H7 (cell line): ENCODE results near the gene MTCH1. TPM values are rescaled to one million over a fixed set of nuclear protein-coding genes. Genes with fewer than 3 reads are reported as not detected.
"Not testable (repeated sequence)": the region's sequence is repeated elsewhere in the genome, so short reads cannot be mapped to it uniquely, and the experiment has no call there.

Experiments
- DNase-seq: peaks from one replicate; pipeline ENCODE4 v3.0.0; 2012
- H3K27me3 ChIP-seq: 2 replicates; pipeline ENCODE4 v1.6.0; 2011; ENCODE audit warnings: mild to moderate bottlenecking, low read length; ENCODE audit not compliant: control insufficient read depth, insufficient read depth
- H3K36me3 ChIP-seq: replicated peaks from 2 replicates; pipeline ENCODE4 v1.5.1; 2011; ENCODE audit warnings: low read length; ENCODE audit not compliant: control insufficient read depth, insufficient read depth
- H3K4me3 ChIP-seq: 2 replicates; pipeline ENCODE4 v1.5.1; 2011; ENCODE audit warnings: low read depth, mild to moderate bottlenecking, control low read depth, low read length, moderate library complexity; ENCODE audit not compliant: insufficient read depth
- total RNA-seq: library from RNA; depleted of rRNA; stranded (reverse); fragments of >200 nt; shearing (Covaris generic); gene quantifications from 2 replicates; pipeline ENCODE4 v1.2.3, GENCODE V29; 2014

MTCH1 gene
- total RNA-seq, 1 experiment from 2014 or later: 299 TPM

DNA sequence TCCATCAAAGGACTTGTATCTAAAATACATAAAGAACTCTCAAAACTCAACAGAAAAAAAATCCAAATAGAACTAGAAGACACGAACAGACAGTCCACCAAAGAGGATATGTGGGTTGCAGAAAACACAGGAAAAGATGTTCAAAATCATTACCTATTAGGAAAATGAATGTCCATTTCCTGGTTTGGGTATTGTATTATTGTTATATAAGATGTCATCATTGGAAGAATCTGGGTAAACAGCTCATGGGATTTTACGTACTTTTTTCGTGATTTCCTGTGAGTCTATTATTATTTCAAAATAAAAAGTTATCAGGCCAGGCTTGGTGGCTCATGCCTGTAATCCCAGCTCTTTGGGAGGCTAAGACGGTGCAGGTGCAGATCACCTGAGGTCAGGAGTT lies 40.7 kb downstream of the MTCH1 start:
- no peak overlapping the region for H3K4me3 ChIP-seq
- H3K36me3 ChIP-seq: no peaks in the 10 kb centered on the region
- no peak for DNase-seq
- H3K27me3 ChIP-seq: no peaks in the 10 kb centered on the region

DNA sequence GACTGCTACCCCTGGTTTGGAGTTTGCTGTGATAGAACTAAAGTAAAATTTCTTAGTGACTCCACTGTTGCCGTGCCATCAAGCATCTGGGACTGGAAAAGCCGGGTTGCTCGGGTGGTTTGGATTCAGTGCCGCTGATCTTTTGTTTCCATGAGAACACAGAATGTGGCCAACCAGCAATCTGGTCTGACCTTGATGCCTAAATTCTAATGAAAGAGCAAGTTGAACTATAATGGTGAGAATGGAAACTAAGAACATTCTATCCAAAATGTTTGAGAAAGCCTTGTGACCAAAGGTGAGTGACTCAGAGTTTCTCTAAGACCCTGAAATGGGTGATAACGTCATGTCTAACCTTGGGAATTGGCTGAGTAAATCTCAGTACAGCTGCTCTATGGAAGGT lies 41.3 kb downstream of the MTCH1 start:
- no peak for DNase-seq
- no peaks in the 10 kb centered on the region for H3K36me3 ChIP-seq
- H3K27me3 ChIP-seq: no peaks in the 10 kb centered on the region
- no peak overlapping the region for H3K4me3 ChIP-seq

DNA sequence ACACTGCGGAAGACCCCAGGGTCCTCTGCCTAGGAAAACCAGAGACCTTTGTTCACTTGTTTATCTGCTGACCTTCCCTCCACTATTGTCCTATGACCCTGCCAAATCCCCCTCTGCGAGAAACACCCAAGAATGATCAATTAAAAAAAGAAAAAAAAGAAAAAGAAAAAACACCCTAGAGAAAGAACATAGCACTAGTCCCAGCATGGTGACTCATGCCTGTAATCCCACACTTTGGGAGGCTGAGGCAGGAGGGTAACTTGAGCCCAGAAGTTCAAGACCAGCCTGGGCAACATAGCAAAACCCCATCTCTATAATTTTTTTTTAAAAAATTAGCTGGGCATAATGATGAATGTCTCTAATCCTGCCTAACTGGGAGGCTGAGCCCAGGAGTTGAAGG lies 43.7 kb downstream of the MTCH1 start:
- not testable (repeated sequence) for H3K36me3 ChIP-seq, H3K27me3 ChIP-seq, DNase-seq, H3K4me3 ChIP-seq

DNA sequence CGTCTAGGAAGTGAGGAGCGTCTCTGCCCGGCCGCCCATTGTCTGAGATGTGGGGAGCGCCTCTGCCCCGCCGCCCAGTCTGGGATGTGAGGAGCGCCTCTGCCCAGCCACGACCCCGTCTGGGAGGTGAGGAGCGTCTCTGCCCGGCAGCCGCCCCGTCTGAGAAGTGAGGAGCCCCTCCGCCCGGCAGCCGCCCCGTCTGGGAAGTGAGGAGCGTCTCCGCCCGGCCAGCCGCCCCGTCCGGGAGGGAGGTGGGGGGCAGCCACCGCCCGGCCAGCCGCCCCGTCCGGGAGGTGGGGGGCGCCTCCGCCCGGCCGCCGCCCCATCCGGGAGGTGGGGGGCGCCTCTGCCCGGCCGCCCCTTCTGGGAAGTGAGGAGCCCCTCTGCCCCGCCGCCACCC lies 44.4 kb downstream of the MTCH1 start:
- not testable (repeated sequence) for H3K36me3 ChIP-seq, H3K4me3 ChIP-seq, DNase-seq, H3K27me3 ChIP-seq

DNA sequence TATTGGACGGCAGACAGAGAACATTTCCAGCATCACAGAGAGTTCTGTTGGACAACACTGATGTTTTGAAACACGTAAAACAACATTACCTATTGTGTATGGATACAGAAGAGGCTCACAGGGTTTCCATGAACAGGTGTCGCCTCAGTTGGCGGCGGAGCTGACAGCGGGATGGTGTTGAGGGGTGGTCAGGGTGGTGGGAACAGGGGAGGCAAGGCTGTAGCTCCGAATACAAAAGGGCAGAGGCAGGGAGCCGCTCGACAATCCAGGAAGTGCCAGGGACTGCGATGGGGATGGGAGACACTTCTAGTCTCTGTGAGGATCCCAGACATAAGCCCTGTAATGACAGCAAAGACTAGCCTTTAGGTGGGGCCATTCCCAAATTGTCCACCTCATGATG lies 46.0 kb downstream of the MTCH1 start:
- Histone ChIP-seq H3K4me3 (no peak overlapping the region), H3K36me3 (no peaks in the 10 kb centered on the region), H3K27me3 (no peaks in the 10 kb centered on the region)
- DNase-seq: no peak

DNA sequence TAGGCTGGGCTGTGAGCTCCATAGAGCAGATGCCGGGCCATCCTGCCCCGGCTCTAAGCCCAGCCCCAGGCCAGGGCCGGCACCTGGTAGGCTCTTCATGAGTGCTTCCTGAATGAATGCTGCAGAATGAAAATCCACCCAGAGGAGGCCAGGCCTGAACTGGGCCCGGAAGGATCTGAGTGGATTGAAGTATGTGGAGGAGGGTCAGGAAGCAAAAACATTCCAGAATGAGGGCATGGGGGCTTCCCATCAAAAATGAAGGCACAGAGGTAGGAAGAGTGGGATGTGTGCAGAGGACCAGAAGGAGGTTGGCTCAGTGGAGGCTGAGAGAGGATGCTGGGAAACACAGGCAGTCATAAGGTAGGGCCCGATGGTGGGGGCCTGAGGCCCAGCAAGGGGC lies 47.0 kb downstream of the MTCH1 start:
- H3K36me3 ChIP-seq, H3K4me3 ChIP-seq, DNase-seq, H3K27me3 ChIP-seq: not testable (repeated sequence)

DNA sequence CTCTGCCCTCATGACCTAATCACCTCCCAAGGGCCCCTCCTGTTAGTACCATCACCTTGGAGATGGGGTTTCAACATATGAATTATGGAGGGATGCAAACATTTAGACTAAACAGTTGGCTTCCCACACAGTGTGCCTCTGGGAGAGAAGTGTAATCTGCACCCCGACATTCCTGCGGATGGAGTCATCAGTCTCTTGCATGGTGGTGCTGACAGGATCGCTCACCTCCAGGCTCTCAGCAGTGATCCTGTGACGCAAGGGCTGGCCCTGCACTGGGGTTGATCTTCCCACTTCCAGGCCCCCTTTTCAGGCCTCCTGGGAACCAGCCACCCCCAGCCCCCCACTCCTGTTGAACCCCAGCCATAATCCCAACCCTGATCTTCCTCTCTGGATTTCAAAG lies 47.5 kb downstream of the MTCH1 start:
- Histone ChIP-seq H3K36me3 (no peaks in the 10 kb centered on the region), H3K4me3 (no peak overlapping the region), H3K27me3 (no peaks in the 10 kb centered on the region)
- no peak for DNase-seq

DNA sequence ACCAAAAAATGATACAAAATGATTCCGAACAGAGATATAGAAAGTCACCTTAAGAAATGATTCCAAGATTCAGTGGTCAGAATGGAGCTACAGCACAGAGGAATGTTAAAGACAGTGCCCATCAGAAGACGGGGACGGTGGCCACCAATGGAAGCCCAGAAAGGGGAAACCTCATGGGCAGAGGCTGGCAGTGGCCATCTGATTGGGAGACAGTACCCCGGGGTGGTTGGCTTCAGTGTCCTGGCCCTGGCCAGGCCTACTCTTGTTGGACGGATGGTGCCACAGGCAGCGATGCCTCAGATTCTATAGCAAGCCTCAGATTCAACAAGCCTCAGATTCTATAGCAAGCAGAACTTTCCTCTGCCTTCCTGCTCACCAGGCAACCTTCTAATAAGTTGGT lies 48.1 kb downstream of the MTCH1 start:
- Histone ChIP-seq H3K4me3 (no peak overlapping the region), H3K27me3 (no peaks in the 10 kb centered on the region), H3K36me3 (no peaks in the 10 kb centered on the region)
- no peak for DNase-seq

DNA sequence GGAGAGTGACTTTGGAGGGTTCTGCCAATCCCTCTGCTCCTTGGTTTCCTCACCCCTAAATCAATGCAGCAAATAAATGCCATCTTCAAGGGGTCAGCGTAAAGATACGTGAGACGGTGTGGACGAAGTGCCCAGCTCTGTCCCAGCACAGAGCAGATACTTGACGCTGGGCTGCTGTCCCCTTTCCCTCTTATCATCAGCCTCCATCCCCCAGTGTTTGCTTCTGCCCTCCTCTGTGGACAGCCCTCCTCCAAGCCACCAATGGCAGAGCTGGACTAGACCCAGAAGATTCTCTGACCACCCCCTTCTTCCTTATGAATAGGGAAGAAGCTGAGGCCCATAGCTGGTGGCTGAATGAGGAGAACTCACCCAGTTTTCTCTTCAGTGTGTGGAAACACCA lies 49.2 kb downstream of the MTCH1 start:
- H3K36me3 ChIP-seq: no peaks in the 10 kb centered on the region
- no peak overlapping the region for H3K4me3 ChIP-seq
- no peak for DNase-seq
- H3K27me3 ChIP-seq: no peaks in the 10 kb centered on the region

DNA sequence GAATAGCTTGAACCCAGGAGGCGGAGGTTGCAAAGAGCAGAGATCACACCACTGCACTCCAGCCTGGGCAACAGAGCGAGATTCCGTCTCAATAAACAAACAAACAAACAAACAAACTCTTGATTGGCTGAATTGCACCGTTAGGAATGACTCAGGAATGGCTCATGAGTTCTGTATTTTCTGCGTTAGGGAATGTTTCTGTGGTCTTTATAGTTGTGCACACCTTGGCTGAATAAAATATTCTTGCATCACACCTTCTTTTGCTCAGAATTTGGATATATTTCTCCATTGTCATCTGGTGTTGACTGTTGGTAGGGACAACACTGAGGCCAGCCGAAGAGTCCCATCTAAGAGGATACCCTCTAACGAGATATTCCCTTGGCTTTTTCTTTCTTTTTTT lies 51.1 kb downstream of the MTCH1 start:
- no peak for DNase-seq
- H3K4me3 ChIP-seq: no peak overlapping the region
- H3K27me3 ChIP-seq: no peaks in the 10 kb centered on the region
- H3K36me3 ChIP-seq: no peaks in the 10 kb centered on the region

DNA sequence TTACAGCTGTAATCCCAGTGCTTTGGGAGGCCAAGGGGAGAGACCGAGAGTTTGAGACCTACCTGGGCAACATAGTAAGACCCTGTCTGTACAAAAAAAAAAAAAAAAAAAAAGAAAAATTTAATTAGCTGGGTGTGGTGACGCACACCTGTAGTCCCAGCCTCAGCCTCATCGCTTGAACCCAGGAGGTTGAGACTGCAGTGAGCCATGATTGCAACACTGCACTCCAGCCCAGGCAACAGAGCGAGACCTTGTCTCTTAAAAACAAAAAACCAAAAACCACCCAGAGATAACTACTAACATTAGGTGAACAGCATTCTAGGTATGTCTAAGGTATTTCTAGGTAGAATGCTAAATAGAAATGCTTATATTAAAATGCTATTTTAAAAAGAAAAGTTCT lies 52.5 kb downstream of the MTCH1 start:
- no peaks in the 10 kb centered on the region for H3K27me3 ChIP-seq
- no peak for DNase-seq
- H3K4me3 ChIP-seq: no peak overlapping the region
- no peaks in the 10 kb centered on the region for H3K36me3 ChIP-seq

DNA sequence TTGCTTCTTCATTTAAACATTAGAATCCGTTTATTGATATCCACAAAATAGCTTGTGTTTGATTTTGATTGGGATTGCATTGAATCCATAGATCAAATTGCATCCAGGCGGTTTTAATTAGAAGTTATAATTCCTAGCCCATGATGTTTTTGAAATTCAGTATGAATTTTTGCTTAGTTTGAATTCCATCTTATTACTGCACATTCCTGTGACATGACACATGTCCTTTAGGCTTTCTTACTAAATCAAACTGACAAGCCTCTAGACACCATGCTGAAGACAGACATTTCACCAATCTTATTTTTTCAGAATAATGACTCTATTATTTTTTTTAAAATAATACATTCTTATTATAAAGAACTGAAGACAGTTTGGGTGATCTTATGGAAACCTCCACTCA lies 52.9 kb downstream of the MTCH1 start:
- H3K27me3 ChIP-seq: no peaks in the 10 kb centered on the region
- no peak for DNase-seq
- H3K4me3 ChIP-seq: no peak overlapping the region
- H3K36me3 ChIP-seq: no peaks in the 10 kb centered on the region

DNA sequence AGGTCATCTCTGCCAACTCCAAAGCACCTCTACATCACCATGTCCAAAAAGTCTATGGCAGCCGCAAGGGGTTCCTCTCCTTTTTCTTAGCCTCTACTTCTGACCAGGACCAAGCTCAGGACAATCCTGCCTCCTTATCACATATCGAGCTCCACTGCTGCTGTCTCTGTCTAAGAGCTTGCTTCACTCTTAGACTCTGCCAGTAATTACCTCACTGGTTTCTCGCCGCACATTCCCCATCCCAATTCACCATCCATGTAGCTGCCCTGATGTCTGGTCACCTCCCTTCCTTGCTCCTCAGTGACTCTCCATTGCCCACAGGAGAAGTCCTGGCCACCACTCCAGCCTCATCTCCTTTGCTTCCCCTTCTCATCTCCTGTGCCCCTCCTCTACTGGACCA lies 55.5 kb downstream of the MTCH1 start:
- no peak for DNase-seq
- Histone ChIP-seq H3K27me3 (no peaks in the 10 kb centered on the region), H3K36me3 (no peaks in the 10 kb centered on the region), H3K4me3 (no peak overlapping the region)

DNA sequence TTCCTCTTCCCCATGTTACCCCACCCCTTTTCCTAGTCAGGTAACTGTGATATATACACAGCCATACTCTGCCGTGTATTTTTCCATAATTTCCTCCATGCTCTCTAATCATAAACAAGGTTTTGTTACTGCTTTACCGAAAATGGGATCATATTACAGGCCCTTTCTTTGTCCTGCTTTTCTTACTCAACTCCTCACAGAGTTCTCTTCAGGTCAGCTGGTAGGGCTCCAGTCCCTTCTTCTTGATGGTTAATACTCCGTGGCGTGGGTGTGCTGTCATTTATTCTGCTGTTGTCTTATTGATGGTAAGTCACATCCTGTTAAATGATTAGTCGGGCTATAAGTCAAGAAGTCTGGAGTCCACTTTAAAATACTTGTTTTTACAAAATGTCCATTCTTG lies 56.4 kb downstream of the MTCH1 start:
- Histone ChIP-seq H3K36me3 (no peaks in the 10 kb centered on the region), H3K27me3 (no peaks in the 10 kb centered on the region), H3K4me3 (no peak overlapping the region)
- DNase-seq: no peak

DNA sequence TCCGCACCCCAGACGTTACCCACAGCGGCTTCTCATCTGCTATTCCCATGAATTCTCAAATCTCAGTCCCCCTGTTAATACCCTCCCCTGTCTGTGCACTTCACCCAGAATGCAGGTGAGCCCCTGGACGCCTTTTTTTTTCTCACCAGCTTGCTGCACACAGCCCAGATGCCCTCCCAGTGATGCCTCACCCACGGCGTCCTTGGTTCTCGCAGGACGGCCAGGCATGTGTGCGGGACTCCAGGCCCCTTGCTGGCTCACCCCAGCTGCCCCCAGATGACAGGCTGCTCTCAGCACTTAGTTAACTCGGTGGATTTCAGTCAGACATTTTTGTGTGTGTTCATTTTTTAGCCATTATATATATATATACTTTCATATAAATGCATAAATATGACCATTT lies 56.8 kb downstream of the MTCH1 start:
- Histone ChIP-seq H3K27me3 (no peaks in the 10 kb centered on the region), H3K4me3 (no peak overlapping the region), H3K36me3 (no peaks in the 10 kb centered on the region)
- DNase-seq: no peak

DNA sequence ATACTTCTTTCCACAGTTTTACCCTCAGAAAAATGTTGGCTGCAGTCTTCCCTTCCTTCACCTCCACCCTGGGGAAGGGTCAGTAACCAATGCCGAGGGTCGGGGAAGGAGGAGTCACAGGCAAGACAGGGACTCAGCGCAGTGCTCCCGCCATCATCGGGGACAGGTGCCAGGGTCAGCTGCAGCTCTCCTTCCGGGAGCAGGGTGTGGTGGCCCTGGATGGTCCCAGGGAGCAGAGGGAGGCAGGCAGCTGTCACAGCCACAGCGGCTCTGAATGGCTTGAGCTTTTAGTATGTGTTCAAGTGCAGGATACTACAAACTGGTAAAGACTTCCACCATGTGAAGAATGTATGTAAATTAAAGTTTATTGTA lies 57.5 kb downstream of the MTCH1 start:
- Histone ChIP-seq H3K4me3 (no peak overlapping the region), H3K27me3 (no peaks in the 10 kb centered on the region), H3K36me3 (no peaks in the 10 kb centered on the region)
- peak; percentile 39 for DNase-seq
